Mucosa of gallbladder (tissue), 1 donor: ENCODE data around the gene TCTN1. TPM values are rescaled to one million over a fixed set of nuclear protein-coding genes. Genes with fewer than 3 reads are reported as not detected.

ENCODE experiments used
- DNase-seq: peaks from one replicate; pipeline ENCODE4 v3.0.0-alpha.2; 2020; ENCODE audit warnings: low spot score
- total RNA-seq: library from RNA; stranded (reverse); gene quantifications from one replicate; pipeline ENCODE4 v1.2.1, GENCODE V29; 2021
- donor health status: DM: no; HTN: no; CAD: no.

Gene TCTN1
- total RNA-seq, 1 donor from 2014 or later, result 61.5 TPM

GRCh38 chr12:110680032-110680431, 66.1 kb downstream of the TCTN1 start:
- DNase-seq, result no peak

GRCh38 chr12:110683888-110684287, 70.0 kb downstream of the TCTN1 start:
- no peak for DNase-seq

- no peak for DNase-seq
Measured at GRCh38 chr12:110684312-110684836, 70.4 kb downstream of the TCTN1 start.

- DNase-seq, result no peak
Measured at GRCh38 chr12:110686294-110686903, 72.5 kb downstream of the TCTN1 start.

- no peak for DNase-seq
Measured at GRCh38 chr12:110687396-110688169, 73.7 kb downstream of the TCTN1 start.

GRCh38 chr12:110688446-110689280, 74.7 kb downstream of the TCTN1 start, which contains the start of gene HVCN1:
Gene HVCN1 (minus strand): TSS chr12:110689115. CDS start chr12:110683245, 5,870 bp downstream.
- peak; percentile 35 for DNase-seq

- peak; percentile 26 for DNase-seq
Measured at GRCh38 chr12:110689281-110690126, 75.6 kb downstream of the TCTN1 start.

- no peak for DNase-seq
Measured at GRCh38 chr12:110690127-110690430, 76.2 kb downstream of the TCTN1 start.

- DNase-seq, result peak; percentile 46
Measured at GRCh38 chr12:110693731-110694130, 79.8 kb downstream of the TCTN1 start.

- DNase-seq, result peak; percentile 39
Measured at GRCh38 chr12:110694330-110694901, 80.5 kb downstream of the TCTN1 start.

GRCh38 chr12:110696283-110696682, 82.4 kb downstream of the TCTN1 start:
- no peak for DNase-seq

GRCh38 chr12:110697236-110697635, 83.3 kb downstream of the TCTN1 start:
- DNase-seq, result no peak

GRCh38 chr12:110698171-110698902, 84.4 kb downstream of the TCTN1 start:
- peak; percentile 76 for DNase-seq

Other genes with a start within 250 kb of the TCTN1 start
- gene ANAPC7, start 210.4 kb upstream of the TCTN1 start, total RNA-seq, result 43.0 TPM
- 195 TPM for gene ARPC3, start 163.8 kb upstream of the TCTN1 start, total RNA-seq
- gene GPN3, start 145.9 kb upstream of the TCTN1 start, total RNA-seq, result 21.3 TPM
- 4.1 TPM for gene FAM216A, start 145.3 kb upstream of the TCTN1 start, total RNA-seq
- 85.6 TPM for gene VPS29, start 112.0 kb upstream of the TCTN1 start, total RNA-seq
- gene RAD9B, start 111.8 kb upstream of the TCTN1 start, total RNA-seq, result 0.35 TPM
- 18.2 TPM for gene PPTC7, start 30.8 kb upstream of the TCTN1 start, total RNA-seq
- 7.1 TPM for gene HVCN1, start 75.0 kb downstream of the TCTN1 start, total RNA-seq
- gene PPP1CC, start 128.8 kb downstream of the TCTN1 start, total RNA-seq, result 101 TPM
- not detected for gene CCDC63, start 232.9 kb downstream of the TCTN1 start, total RNA-seq